Measurements from ENCODE around the gene SH3BP5.

SH3BP5 gene

DNA sequence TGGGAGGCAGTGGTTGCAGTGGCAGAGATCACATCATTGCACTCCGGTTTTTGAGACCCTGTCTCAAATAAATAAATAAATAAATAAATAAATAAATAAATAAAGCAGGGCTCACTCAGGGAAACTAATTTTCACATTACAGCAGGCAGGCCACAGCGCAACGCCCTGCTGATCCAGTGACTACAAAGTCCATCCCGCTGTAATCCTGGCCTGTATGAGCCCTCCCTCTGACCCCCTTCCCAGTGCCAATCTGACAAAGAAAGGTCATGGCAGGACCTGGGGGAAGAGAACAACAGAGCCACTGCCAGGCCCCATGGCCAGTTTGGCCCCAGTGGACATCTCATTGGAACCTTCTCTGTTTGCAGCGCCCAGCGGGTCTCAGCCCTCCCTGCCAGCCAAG, 9.3 kb downstream of the SH3BP5 start:
- DNase-seq, result no peak

DNA sequence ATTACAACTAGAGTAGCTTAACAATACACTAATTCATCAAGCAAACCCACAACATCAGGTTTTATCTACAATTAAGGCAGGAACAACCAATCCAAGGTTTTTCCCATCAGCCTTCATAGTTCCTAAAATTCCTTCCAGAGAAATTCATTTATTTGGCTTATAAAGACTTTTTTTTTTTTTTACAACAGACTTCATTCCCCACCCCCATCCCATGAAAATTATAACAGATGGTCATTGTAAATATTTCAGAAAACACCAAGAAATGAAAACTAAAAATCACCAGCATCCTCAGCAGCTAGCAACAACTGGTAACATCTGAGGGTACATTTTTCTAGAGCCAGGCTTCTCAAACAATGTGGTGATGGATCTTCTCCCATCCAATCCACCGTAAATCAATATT, 11.0 kb downstream of the SH3BP5 start:
- no peak for DNase-seq

GRCh38 chr3:15319575-15319974, 12.8 kb downstream of the SH3BP5 start:
- DNase-seq, result no peak

DNA sequence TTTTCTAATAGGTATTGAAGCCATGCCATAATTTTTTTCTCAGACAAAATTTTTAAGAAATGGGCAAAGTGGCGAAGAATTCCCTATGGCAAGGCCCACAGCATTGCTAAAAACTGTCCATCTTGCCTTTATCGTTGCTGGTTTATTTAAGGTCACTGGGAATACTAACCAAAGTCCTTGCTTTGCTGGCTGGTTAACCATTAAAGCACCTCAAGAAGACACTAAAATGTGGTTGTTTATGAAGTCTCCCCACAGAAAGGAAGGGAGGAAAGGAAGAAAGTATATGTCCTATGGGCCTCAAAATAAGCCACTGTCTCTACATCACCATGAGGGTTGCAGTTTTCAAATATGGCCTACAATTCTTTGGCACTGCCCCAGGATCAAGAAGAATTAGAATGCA, 13.2 kb downstream of the SH3BP5 start:
- DNase-seq, result no peak

- no peak for DNase-seq
Observed at GRCh38 chr3:15318661-15319060, 13.7 kb downstream of the SH3BP5 start.

- DNase-seq, result no peak
Observed at GRCh38 chr3:15316998-15317435, 15.4 kb downstream of the SH3BP5 start.

- DNase-seq, result no peak
Observed at GRCh38 chr3:15315003-15315402, 17.4 kb downstream of the SH3BP5 start.

- DNase-seq, result no peak
Observed at GRCh38 chr3:15314276-15314675, 18.1 kb downstream of the SH3BP5 start.

DNA sequence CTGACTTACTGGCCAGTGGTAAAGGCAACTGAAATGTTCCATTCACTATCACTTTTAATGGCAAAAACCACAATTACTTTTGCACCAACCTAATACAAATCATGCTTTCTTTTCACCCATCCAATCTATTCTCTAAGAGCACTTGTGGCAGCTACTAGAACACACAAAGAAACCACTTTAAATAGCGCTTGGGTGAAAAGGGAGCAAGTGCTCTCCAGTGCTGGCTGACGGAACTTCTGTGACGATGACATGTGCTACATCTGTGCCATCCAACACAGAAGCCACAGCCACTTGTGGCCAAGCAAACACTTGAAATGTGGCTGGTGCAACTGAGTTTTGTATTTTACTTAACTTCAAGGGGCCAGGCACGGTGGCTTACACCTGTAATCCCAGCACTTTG, 18.9 kb downstream of the SH3BP5 start:
- no peak for DNase-seq

GRCh38 chr3:15312550-15312949, 19.8 kb downstream of the SH3BP5 start:
- DNase-seq, result no peak

DNA sequence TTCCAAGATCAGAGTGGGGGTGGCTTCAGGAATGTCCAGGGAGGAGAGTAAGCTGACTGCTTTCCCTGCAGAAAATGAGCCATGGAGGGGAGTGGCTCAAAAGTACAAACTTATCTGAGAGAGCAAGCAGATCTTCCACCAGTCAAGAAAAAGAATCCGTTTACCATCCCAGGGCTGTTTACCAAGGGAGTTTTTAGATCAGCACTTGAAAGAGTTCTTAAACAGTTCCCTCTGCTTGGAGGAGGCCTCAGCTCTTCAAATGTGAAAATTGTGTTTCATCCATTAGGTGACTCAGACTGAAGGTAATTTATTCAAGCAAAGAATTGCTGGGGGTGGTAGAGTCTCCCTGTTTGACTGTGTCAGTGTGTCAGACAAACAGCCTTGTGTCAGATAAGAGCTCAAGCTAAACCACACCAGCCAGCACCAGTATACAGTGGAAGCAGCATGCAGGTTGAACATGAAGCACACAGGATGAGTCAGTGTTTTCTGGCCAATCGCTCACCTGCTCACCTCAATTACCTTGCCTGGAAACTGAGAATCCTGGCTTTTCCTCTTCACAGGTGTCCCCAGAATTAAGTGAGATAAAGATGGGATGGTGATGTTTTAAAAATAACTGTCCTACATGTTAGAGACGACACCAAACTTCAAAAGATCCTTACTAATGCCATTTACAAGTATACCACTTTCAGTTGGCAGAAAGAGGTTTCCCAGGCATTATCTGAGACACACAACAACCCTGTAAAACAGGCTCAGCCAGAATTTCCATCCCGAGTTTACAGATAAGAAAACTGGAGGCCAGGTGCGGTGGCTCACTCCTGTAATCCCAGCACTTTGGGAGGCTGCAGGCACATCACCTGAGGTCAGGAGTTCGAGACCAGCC, 21.7 kb downstream of the SH3BP5 start:
- no peak for DNase-seq

- DNase-seq, result no peak
Observed at GRCh38 chr3:15309662-15310335, 22.6 kb downstream of the SH3BP5 start.

- no peak for DNase-seq
Observed at GRCh38 chr3:15307580-15307979, 24.8 kb downstream of the SH3BP5 start.

GRCh38 chr3:15306979-15307359, 25.4 kb downstream of the SH3BP5 start:
- no peak for DNase-seq

GRCh38 chr3:15305359-15305844, 27.0 kb downstream of the SH3BP5 start:
- no peak for DNase-seq

GRCh38 chr3:15303728-15304127, 28.7 kb downstream of the SH3BP5 start:
- DNase-seq, result no peak

- no peak for DNase-seq
Observed at GRCh38 chr3:15303216-15303615, 29.2 kb downstream of the SH3BP5 start.

GRCh38 chr3:15301761-15302160, 30.6 kb downstream of the SH3BP5 start:
- DNase-seq, result no peak

DNA sequence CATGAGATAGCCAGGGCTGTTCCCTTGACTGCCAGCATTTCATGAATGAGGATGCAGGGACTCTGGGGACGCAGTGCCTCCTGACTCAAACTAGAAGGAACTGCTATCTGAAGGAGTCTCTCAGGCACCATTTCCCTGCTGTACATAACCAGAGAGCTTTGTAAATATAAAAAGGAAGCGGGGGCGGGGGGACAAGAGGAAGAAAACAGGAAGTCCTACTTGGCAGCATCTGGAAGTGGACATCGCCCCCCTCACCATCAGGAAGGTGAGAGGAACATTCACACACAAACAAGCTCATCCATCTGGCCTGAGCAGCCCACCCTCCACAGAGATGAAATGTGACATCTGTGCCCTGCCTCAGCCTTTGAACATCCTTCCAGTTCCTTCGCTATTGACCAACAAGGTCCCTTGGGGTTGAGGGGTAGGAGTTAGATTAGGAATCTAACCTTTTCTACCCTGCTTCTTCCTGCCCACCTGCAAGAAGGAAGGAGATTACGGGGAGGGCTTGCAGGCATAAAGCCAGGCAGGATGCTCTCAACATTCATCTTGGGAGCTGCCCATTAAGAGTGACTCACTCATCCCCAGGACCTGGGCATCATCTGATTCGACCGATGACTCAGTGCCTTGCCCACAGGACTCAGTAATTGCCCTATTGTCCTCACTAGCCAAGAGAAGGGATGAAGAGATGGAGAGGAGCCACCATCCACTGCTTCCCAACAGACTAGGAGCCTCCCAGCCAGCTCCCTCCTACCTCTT, 31.9 kb downstream of the SH3BP5 start:
- no peak for DNase-seq

DNA sequence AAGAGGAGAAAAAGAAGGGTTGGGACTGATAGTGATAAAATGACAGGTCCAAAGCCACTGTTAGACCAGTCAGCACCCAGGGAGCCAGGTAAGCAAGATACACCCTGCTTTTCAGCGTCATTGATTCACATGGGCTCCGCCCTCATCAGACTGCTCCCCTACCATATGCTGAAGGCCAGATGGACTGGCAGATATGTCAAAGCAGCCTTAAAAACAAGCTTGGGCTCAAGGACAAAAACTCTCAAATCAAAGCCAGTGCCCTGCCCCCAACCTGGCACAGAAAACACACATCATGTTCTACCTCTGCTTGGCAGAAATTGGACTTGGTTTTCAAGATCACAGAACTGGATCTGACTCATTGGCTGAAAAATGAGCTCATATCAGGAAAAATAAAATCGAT, 33.4 kb downstream of the SH3BP5 start:
- no peak for DNase-seq

GRCh38 chr3:15298504-15298903, 33.9 kb downstream of the SH3BP5 start:
- no peak for DNase-seq

DNA sequence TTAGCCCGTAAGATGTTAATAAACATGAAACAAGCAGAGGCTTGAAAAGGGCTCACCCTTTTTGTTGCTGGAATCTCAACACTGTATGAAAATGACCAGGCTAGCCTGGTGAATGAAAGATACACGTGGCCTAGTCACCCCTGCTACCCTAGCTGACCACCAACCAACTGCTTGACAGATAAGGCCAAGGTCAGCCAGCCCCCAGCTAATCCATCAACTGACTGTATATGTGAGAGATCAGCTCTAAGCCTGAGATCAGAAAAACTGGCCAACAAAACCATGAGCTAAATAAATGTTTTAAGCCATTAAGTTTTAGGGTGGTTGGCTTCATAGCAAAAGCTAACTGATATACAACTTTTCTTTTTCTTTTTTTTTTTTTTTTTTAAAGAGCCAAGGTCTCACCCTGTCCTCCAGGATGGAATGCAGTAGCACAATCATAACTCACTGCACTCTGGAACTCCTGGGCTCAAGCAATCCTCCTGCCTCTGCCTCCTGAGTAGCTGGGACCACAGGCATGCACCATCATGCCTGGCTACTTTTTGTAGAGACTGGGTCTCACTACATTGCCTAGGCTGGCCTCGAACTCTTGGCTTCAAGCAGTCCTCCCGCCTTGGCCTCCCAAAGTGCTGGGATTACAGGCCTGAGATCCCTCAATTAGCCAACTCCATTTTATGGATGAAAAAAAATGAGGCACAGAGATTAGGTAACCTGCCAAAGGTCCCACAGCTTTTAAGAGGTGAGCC, 34.6 kb downstream of the SH3BP5 start:
- no peak for DNase-seq

- DNase-seq, result no peak
Observed at GRCh38 chr3:15295506-15295905, 36.9 kb downstream of the SH3BP5 start.

All from NCI-H748 treated with DMSO at 0.1 percent for 48 hours (cell line).